ENCODE measurements around the gene WDR37. TPM values are rescaled to one million over a fixed set of nuclear protein-coding genes. Genes with fewer than 3 reads are reported as not detected.

Gene WDR37
- total RNA-seq, 1 experiment from 2014 or later = 9.6 TPM

GRCh38 chr10:1110674-1111119 lies 54.5 kb downstream of the WDR37 start:
- TF ChIP-seq TCF7L2 (IDR thresholded peaks at IDR 0.05; ENCODE audit: low read depth, low read length) = no peak
- TF ChIP-seq REST (IDR thresholded peaks at IDR 0.05; ENCODE audit: insufficient read depth in 1 of 2, low read depth in 2 of 2, low read length in 1 of 2) = no peak
- no peak for TF ChIP-seq POLR2AphosphoS5 (IDR thresholded peaks at IDR 0.05; ENCODE audit: low read depth, low read length)
- no peak for TF ChIP-seq SIN3A (IDR thresholded peaks at IDR 0.05; ENCODE audit: borderline replicate concordance, insufficient read depth, low read depth, low read length)
- no peak for TF ChIP-seq CTCF (IDR thresholded peaks at IDR 0.05)
- H3K27me3 ChIP-seq (ENCODE audit: control insufficient read depth, insufficient read depth, low read length) = no peaks in the 10 kb centered on the region
- ChIA-PET CTCF (interaction anchor here (0.5 to 1.7 kb wide), 3 partner anchors 40 to 1867 kb away, joined by 4 to 5 read pairs (median 5); no protein-coding TSS in a partner anchor), POLR2A (no interaction called here)
- intact Hi-C loops (cut with micrococcal nuclease; ENCODE audit: unreplicated experiment) (no loop called here), in situ Hi-C loops (cut with HindIII; ENCODE audit: low pct_unique_long_range_greater_than_20kb, low sequenced_read_pairs) (no loop called here)
- H3K9me3 ChIP-seq (ENCODE audit: control insufficient read depth, insufficient read depth, low read depth, low read length) = no peaks in the 10 kb centered on the region
- no peak overlapping the region for H3K4me3 ChIP-seq (ENCODE audit: low read depth in 2 of 2, low read length in 2 of 2)
- no peaks in the 10 kb centered on the region; the same call in 1 of the 2 replicates for H3K36me3 ChIP-seq (ENCODE audit: control insufficient read depth, insufficient read depth, low read length)
- no peaks in the 10 kb centered on the region for H3K4me1 ChIP-seq (ENCODE audit: control insufficient read depth, insufficient read depth, low read length)
- no peak for DNase-seq (ENCODE audit: low read depth, low spot score)
- BruUV-seq (replicated peaks) = no TSS peak
- no peak overlapping the region for H3K27ac ChIP-seq (ENCODE audit: low read length)
- no peak for ATAC-seq

GRCh38 chr10:1114315-1114714 lies 58.1 kb downstream of the WDR37 start:
- CTCF ChIA-PET = no interaction called here
- no peaks in the 10 kb centered on the region for H3K4me1 ChIP-seq (ENCODE audit: control insufficient read depth, insufficient read depth, low read length)
- intact Hi-C loops (cut with micrococcal nuclease; ENCODE audit: unreplicated experiment) = no loop called here
- TF ChIP-seq CTCF (IDR thresholded peaks at IDR 0.05) = no peak
- TF ChIP-seq REST (IDR thresholded peaks at IDR 0.05; ENCODE audit: insufficient read depth in 1 of 2, low read depth in 2 of 2, low read length in 1 of 2) = no peak
- TF ChIP-seq TCF7L2 (IDR thresholded peaks at IDR 0.05; ENCODE audit: low read depth, low read length) = no peak
- no peak for TF ChIP-seq POLR2AphosphoS5 (IDR thresholded peaks at IDR 0.05; ENCODE audit: low read depth, low read length)
- BruUV-seq (replicated peaks) = no TSS peak
- H3K9me3 ChIP-seq (ENCODE audit: control insufficient read depth, insufficient read depth, low read depth, low read length) = no peaks in the 10 kb centered on the region
- DNase-seq (ENCODE audit: low read depth, low spot score) = no peak
- H3K27me3 ChIP-seq (ENCODE audit: control insufficient read depth, insufficient read depth, low read length) = no peaks in the 10 kb centered on the region
- ATAC-seq = no peak
- POLR2A ChIA-PET = no interaction called here
- in situ Hi-C loops (cut with HindIII; ENCODE audit: low pct_unique_long_range_greater_than_20kb, low sequenced_read_pairs) = no loop called here
- H3K27ac ChIP-seq (ENCODE audit: low read length) = no peak overlapping the region
- no peak overlapping the region for H3K4me3 ChIP-seq (ENCODE audit: low read depth in 2 of 2, low read length in 2 of 2)
- H3K36me3 ChIP-seq (ENCODE audit: control insufficient read depth, insufficient read depth, low read length) = no peaks in the 10 kb centered on the region
